ENCODE measurements around the gene ORM2.

The ORM2 gene

DNA sequence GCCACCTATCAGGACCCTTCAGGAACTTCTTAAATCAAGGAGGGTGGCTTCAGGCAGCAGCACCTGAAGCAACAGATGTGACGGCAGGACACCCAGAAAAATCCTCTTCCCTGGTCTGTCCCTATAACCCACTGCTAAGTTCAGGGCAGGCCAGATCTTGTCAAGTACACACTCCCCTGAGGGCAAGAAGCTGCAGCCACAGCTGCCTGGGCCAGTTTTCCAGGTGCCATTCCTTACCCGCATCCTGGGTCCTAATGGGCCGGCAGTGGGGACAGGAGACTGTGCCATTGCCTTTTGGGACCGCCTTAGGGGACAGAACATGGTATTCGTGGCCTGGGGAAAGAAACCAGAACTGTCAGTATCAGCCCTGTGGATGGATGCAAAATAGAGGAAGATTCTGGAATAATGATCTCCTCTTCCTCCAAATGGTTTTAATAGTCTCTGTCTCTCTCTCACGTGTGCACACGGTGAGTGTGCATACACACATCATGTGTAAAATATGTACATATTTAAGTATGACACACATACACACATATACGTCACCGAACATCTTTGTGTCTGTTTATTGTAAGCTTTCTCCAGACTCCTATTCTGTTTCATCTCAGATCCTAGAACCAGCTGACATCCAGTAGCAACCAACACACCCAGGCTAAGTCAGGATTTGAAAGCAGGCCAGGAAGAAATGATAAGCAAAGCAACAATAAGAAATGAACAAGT is 14.0 kb downstream of the ORM2 start:
- Histone ChIP-seq H3K27me3 (replicated peaks; ENCODE audit: insufficient read depth, low read length) (no peaks in the 10 kb centered on the region), H3K4me2 (ENCODE audit: low read depth, low read length) (no peak overlapping the region), H3K4me3 (ENCODE audit: low read length) (no peak overlapping the region), H3K9me2 (replicated peaks; ENCODE audit: insufficient read depth, low read length) (no peaks in the 10 kb centered on the region), H3K27ac (ENCODE audit: low read length) (no peak overlapping the region), H2AFZ (ENCODE audit: low read length) (no peak overlapping the region), H3F3A (ENCODE audit: insufficient read depth, low read length) (no peaks in the 10 kb centered on the region; the same call in 1 of the 2 replicates), H3K9me3 (replicated peaks; ENCODE audit: insufficient read depth, low read length) (no peaks in the 10 kb centered on the region), H3K4me1 (ENCODE audit: low read length) (no peaks in the 10 kb centered on the region), H3K36me3 (replicated peaks; ENCODE audit: insufficient read depth, low read length) (peaks cover 28% of the 10 kb centered on the region), H3K79me2 (ENCODE audit: low read length) (no peaks in the 10 kb centered on the region), H3K9ac (ENCODE audit: low read length) (no peak overlapping the region), H4K20me1 (ENCODE audit: insufficient read depth, low read length) (no peaks in the 10 kb centered on the region)
- DNase-seq: no peak
- TF ChIP-seq CTCF (IDR thresholded peaks at IDR 0.05; ENCODE audit: low read length) (no peak), EZH2 (optimal IDR thresholded peaks at IDR 0.05; ENCODE audit: low read depth, low read length) (no peak), EZH2phosphoT487 (IDR thresholded peaks at IDR 0.05; ENCODE audit: low read length) (no peak)

DNA sequence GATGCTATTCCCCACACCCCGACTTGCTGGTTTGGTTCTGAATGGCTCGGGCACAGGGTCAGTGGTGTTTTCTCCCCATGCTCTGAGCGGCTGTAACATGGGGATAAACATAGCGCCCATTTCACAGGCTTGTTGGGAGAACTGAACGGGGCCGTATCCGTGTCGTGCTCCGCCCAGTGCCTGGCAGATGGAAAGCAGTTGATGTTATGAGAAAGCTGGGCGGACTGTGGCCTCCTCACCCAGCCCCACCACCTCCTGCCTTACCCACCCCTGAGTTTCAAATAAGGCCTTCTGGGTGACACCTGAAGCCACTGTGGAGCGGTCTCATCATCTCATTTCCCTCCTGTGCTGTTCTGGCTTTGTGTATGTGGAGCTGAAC is 14.5 kb downstream of the ORM2 start:
- Histone ChIP-seq H3K4me1 (ENCODE audit: low read length) (no peaks in the 10 kb centered on the region), H3K36me3 (replicated peaks; ENCODE audit: insufficient read depth, low read length) (peaks cover 27% of the 10 kb centered on the region), H3F3A (ENCODE audit: insufficient read depth, low read length) (no peaks in the 10 kb centered on the region; the same call in 1 of the 2 replicates), H3K4me3 (ENCODE audit: low read length) (no peak overlapping the region), H2AFZ (ENCODE audit: low read length) (no peak overlapping the region), H3K9me2 (replicated peaks; ENCODE audit: insufficient read depth, low read length) (no peaks in the 10 kb centered on the region), H3K27ac (ENCODE audit: low read length) (no peak overlapping the region), H3K9me3 (replicated peaks; ENCODE audit: insufficient read depth, low read length) (no peaks in the 10 kb centered on the region), H3K79me2 (ENCODE audit: low read length) (no peaks in the 10 kb centered on the region), H3K27me3 (replicated peaks; ENCODE audit: insufficient read depth, low read length) (no peaks in the 10 kb centered on the region), H4K20me1 (ENCODE audit: insufficient read depth, low read length) (no peaks in the 10 kb centered on the region), H3K9ac (ENCODE audit: low read length) (no peak overlapping the region), H3K4me2 (ENCODE audit: low read depth, low read length) (no peak overlapping the region)
- no peak for DNase-seq
- TF ChIP-seq CTCF (IDR thresholded peaks at IDR 0.05; ENCODE audit: low read length): no peak
- TF ChIP-seq EZH2phosphoT487 (IDR thresholded peaks at IDR 0.05; ENCODE audit: low read length): no peak
- TF ChIP-seq EZH2 (optimal IDR thresholded peaks at IDR 0.05; ENCODE audit: low read depth, low read length): no peak

GRCh38 chr9:114344692-114345091 is 15.0 kb downstream of the ORM2 start:
- no peaks in the 10 kb centered on the region for H3K4me1 ChIP-seq (ENCODE audit: low read length)
- no peaks in the 10 kb centered on the region for H3K9me3 ChIP-seq (replicated peaks; ENCODE audit: insufficient read depth, low read length)
- no peaks in the 10 kb centered on the region; the same call in 1 of the 2 replicates for H3F3A ChIP-seq (ENCODE audit: insufficient read depth, low read length)
- no peak overlapping the region for H2AFZ ChIP-seq (ENCODE audit: low read length)
- TF ChIP-seq EZH2 (optimal IDR thresholded peaks at IDR 0.05; ENCODE audit: low read depth, low read length) (no peak), CTCF (IDR thresholded peaks at IDR 0.05; ENCODE audit: low read length) (no peak), EZH2phosphoT487 (IDR thresholded peaks at IDR 0.05; ENCODE audit: low read length) (no peak)
- H3K4me2 ChIP-seq (ENCODE audit: low read depth, low read length): no peak overlapping the region
- H3K27me3 ChIP-seq (replicated peaks; ENCODE audit: insufficient read depth, low read length): no peaks in the 10 kb centered on the region
- H3K36me3 ChIP-seq (replicated peaks; ENCODE audit: insufficient read depth, low read length): peaks cover 23% of the 10 kb centered on the region
- H3K9me2 ChIP-seq (replicated peaks; ENCODE audit: insufficient read depth, low read length): no peaks in the 10 kb centered on the region
- H3K27ac ChIP-seq (ENCODE audit: low read length): no peak overlapping the region
- H3K79me2 ChIP-seq (ENCODE audit: low read length): no peaks in the 10 kb centered on the region
- DNase-seq: no peak
- no peaks in the 10 kb centered on the region for H4K20me1 ChIP-seq (ENCODE audit: insufficient read depth, low read length)
- no peak overlapping the region for H3K9ac ChIP-seq (ENCODE audit: low read length)
- H3K4me3 ChIP-seq (ENCODE audit: low read length): no peak overlapping the region
